GM06990 (cell line): Measurements from ENCODE around the gene CHIA.
"Not testable (repeated sequence)": the region's sequence is repeated elsewhere in the genome, so short reads cannot be mapped to it uniquely, and the experiment has no call there.

Source experiments
- DNase-seq: peaks from one replicate; pipeline ENCODE4 v3.0.0-alpha.2; 2011; ENCODE audit not compliant: insufficient read length; ENCODE audit errors: extremely low read depth
- H3K27me3 ChIP-seq: replicated peaks from 2 replicates; pipeline ENCODE4 v1.6.0; 2011; ENCODE audit warnings: low read length; ENCODE audit not compliant: control insufficient read depth, insufficient read depth
- H3K36me3 ChIP-seq: 2 replicates; pipeline ENCODE4 v1.5.1; 2011; ENCODE audit warnings: low read length; ENCODE audit not compliant: control insufficient read depth, insufficient read depth
- H3K4me3 ChIP-seq: replicated peaks from 2 replicates; pipeline ENCODE4 v1.5.1; 2011; ENCODE audit warnings: low read depth, mild to moderate bottlenecking, control low read depth, low read length
- CTCF ChIP-seq: IDR thresholded peaks from 2 replicates; pipeline ENCODE4 v1.5.1; 2011; ENCODE audit warnings: low read length, control low read depth, mild to moderate bottlenecking, inconsistent platforms; ENCODE audit not compliant: insufficient read depth, poor library complexity, severe bottlenecking

The CHIA gene

GRCh38 chr1:111334169-111334568 is 43.5 kb downstream of the CHIA start:
- TF ChIP-seq CTCF: peak; percentile 72
- peak; percentile 13 for DNase-seq
- H3K27me3 ChIP-seq: no peaks in the 10 kb centered on the region
- H3K36me3 ChIP-seq: no peaks in the 10 kb centered on the region
- no peak overlapping the region for H3K4me3 ChIP-seq

GRCh38 chr1:111335214-111335877 is 44.7 kb downstream of the CHIA start:
- not testable (repeated sequence) for H3K36me3 ChIP-seq, H3K4me3 ChIP-seq, H3K27me3 ChIP-seq, DNase-seq

- H3K4me3 ChIP-seq, H3K36me3 ChIP-seq, DNase-seq, H3K27me3 ChIP-seq: not testable (repeated sequence)
These were observed 48.2 kb downstream of the CHIA start for GRCh38 chr1:111338849-111339248.

- TF ChIP-seq CTCF: peak; percentile 26
- no peaks in the 10 kb centered on the region for H3K36me3 ChIP-seq
- no peaks in the 10 kb centered on the region for H3K27me3 ChIP-seq
- H3K4me3 ChIP-seq: peak overlapping the region; percentile 64
- DNase-seq: peak; percentile 89
These were observed 55.6 kb downstream of the CHIA start for GRCh38 chr1:111346089-111346885.

- Histone ChIP-seq H3K27me3 (no peaks in the 10 kb centered on the region), H3K4me3 (no peak overlapping the region), H3K36me3 (no peaks in the 10 kb centered on the region)
- no peak for TF ChIP-seq CTCF
- no peak for DNase-seq
These were observed 56.4 kb downstream of the CHIA start for GRCh38 chr1:111347026-111347425.

- Histone ChIP-seq H3K36me3 (no peaks in the 10 kb centered on the region), H3K4me3 (no peak overlapping the region), H3K27me3 (no peaks in the 10 kb centered on the region)
- DNase-seq: no peak
- no peak for TF ChIP-seq CTCF
These were observed 61.0 kb downstream of the CHIA start for GRCh38 chr1:111351700-111352099.
